B cell (primary cell): ENCODE data around the gene GIGYF2.

Source experiments
- CTCF ChIP-seq: fragments of 200-600 bp; IDR thresholded peaks from one replicate; pipeline ENCODE4 v1.8.0; 2022; ENCODE audit warnings: antibody characterized with exemption, mild to moderate bottlenecking
- EZH2 ChIP-seq: IDR thresholded peaks from 2 replicates; pipeline ENCODE4 v1.6.1; 2012; ENCODE audit warnings: borderline replicate concordance, low read depth, mild to moderate bottlenecking, moderate library complexity, low read length; ENCODE audit not compliant: insufficient read depth, poor library complexity, severe bottlenecking

- TF ChIP-seq CTCF, result no peak
- TF ChIP-seq EZH2, result no peak
These were observed 152.9 kb downstream of the GIGYF2 start for GRCh38 chr2:232850039-232850438.
